ENCODE measurements around the gene EFCAB6. TPM values are rescaled to one million over a fixed set of nuclear protein-coding genes. Genes with fewer than 3 reads are reported as not detected.

Gene EFCAB6
- total RNA-seq, 2 experiments from 2014 or later, result 0.13 TPM; not detected in 1

DNA sequence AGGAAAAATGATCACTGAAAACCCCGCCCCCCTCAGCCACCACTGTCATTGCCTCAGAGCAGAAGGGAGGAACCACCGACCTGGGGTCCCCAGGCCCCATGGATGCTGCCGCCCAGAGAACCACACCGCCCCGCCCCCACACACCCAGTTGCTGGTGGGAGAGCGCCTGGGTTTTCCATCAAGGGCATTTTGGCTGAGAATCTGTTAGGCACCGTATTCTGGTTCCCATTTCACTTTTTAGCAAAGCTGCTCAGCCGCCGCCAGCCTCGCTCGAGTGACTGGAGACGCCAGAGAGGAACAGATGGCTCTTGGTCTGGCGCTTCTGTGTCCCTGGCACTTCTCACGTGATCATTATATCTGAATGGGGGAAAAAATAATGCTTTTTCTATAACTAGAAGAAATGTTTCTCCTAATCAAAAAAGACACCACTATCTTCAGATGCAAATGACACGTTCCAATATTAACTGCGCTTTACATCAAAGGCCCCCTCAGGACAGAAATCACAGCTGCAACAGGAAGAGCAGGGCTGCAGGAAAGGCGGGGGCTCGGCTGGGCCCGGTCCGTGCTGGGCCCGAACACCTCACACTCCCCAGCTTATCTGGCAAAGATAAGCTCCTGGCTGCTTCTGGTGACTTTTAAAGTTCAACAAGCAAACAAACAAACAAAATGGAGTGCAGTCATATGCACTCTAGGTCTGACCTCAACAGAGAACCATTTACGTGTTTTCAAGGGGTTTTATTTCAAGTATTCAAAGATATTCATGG, 250.5 kb downstream of the EFCAB6 start:
- H3K4me2 ChIP-seq (ENCODE audit: low read length), result no peak overlapping the region
- DNase-seq (ENCODE audit: low spot score), result no peak
- TF ChIP-seq, protein P1, sequence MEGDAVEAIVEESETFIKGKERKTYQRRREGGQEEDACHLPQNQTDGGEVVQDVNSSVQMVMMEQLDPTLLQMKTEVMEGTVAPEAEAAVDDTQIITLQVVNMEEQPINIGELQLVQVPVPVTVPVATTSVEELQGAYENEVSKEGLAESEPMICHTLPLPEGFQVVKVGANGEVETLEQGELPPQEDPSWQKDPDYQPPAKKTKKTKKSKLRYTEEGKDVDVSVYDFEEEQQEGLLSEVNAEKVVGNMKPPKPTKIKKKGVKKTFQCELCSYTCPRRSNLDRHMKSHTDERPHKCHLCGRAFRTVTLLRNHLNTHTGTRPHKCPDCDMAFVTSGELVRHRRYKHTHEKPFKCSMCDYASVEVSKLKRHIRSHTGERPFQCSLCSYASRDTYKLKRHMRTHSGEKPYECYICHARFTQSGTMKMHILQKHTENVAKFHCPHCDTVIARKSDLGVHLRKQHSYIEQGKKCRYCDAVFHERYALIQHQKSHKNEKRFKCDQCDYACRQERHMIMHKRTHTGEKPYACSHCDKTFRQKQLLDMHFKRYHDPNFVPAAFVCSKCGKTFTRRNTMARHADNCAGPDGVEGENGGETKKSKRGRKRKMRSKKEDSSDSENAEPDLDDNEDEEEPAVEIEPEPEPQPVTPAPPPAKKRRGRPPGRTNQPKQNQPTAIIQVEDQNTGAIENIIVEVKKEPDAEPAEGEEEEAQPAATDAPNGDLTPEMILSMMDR (conservative IDR thresholded peaks at IDR 0.05; ENCODE audit: low read length), result no peak
- TF ChIP-seq EZH2phosphoT487 (IDR thresholded peaks at IDR 0.05; ENCODE audit: borderline replicate concordance, low read depth, low read length), result no peak

DNA sequence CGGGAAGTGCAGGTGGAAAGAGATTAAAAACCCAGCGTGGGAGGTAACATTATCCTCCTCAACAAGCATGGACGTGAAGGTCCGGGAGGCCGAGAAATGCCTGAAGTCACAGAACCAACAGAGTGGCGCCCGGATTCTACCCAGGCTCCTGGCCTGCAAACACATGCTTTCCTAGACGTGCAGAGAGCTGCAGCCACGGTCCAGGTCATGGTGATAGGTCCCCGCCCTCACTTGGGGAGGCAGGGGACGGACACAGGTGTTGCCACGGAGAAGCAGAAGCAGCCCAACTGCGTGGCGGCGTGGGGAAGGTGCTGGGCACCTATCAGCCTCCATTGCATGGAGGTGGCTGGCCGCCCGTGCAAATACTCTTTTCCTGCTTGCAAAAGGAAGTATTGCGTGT, 251.5 kb downstream of the EFCAB6 start:
- no peak for DNase-seq (ENCODE audit: low spot score)
- no peaks in the 10 kb centered on the region for H4K20me1 ChIP-seq (ENCODE audit: insufficient read depth, low read length)
- no peak overlapping the region for H3K4me3 ChIP-seq (ENCODE audit: low read depth, low read length, poor library complexity, severe bottlenecking)
- H3K79me2 ChIP-seq (ENCODE audit: insufficient read depth, low read depth, low read length), result no peaks in the 10 kb centered on the region
- POLR2A ChIA-PET, result no interaction called here
- intact Hi-C loops (cut with micrococcal nuclease; ENCODE audit: unreplicated experiment), result no loop called here
- H3K4me2 ChIP-seq (ENCODE audit: low read length), result no peak overlapping the region
- H3K27ac ChIP-seq (ENCODE audit: low read depth, low read length, poor library complexity, severe bottlenecking), result no peak overlapping the region
- no peaks in the 10 kb centered on the region for H3K9me2 ChIP-seq (ENCODE audit: insufficient read depth, low read length)
- no peaks in the 10 kb centered on the region for H3K4me1 ChIP-seq (ENCODE audit: insufficient read depth, low read length, poor library complexity, severe bottlenecking)
- no peaks in the 10 kb centered on the region for H3K36me3 ChIP-seq (ENCODE audit: insufficient read depth, low read length)
- no peak for TF ChIP-seq EZH2phosphoT487 (IDR thresholded peaks at IDR 0.05; ENCODE audit: borderline replicate concordance, low read depth, low read length)
- TF ChIP-seq, protein P1 (conservative IDR thresholded peaks at IDR 0.05; ENCODE audit: low read length), result no peak
- H3K9me3 ChIP-seq (ENCODE audit: low read length), result no peaks in the 10 kb centered on the region
- no peak overlapping the region for H2AFZ ChIP-seq (ENCODE audit: low read length)
- CTCF ChIA-PET (ENCODE audit: unreplicated experiment), result no interaction called here
- BruUV-seq (replicated peaks), result no TSS peak

More for the DNA sequence above, 250.5 kb downstream of the EFCAB6 start:
- no peak overlapping the region for H3K4me3 ChIP-seq (ENCODE audit: low read depth, low read length, poor library complexity, severe bottlenecking)
- intact Hi-C loops (cut with micrococcal nuclease; ENCODE audit: unreplicated experiment), result no loop called here
- BruUV-seq (replicated peaks), result no TSS peak
- POLR2A ChIA-PET, result no interaction called here
- no peaks in the 10 kb centered on the region for H4K20me1 ChIP-seq (ENCODE audit: insufficient read depth, low read length)
- no peaks in the 10 kb centered on the region for H3K36me3 ChIP-seq (ENCODE audit: insufficient read depth, low read length)
- CTCF ChIA-PET (ENCODE audit: unreplicated experiment), result interaction anchor here (0.5 kb wide), 1 partner anchor 1879 kb away, joined by 3 read pairs; no protein-coding TSS in a partner anchor
- H2AFZ ChIP-seq (ENCODE audit: low read length), result no peak overlapping the region
- no peaks in the 10 kb centered on the region for H3K9me3 ChIP-seq (ENCODE audit: low read length)
- no peaks in the 10 kb centered on the region for H3K79me2 ChIP-seq (ENCODE audit: insufficient read depth, low read depth, low read length)
- no peaks in the 10 kb centered on the region for H3K4me1 ChIP-seq (ENCODE audit: insufficient read depth, low read length, poor library complexity, severe bottlenecking)
- H3K9me2 ChIP-seq (ENCODE audit: insufficient read depth, low read length), result no peaks in the 10 kb centered on the region
- no peak overlapping the region for H3K27ac ChIP-seq (ENCODE audit: low read depth, low read length, poor library complexity, severe bottlenecking)
